HG03095 (cell line): ENCODE measurements around the gene AK3.
"Not testable (repeated sequence)": the region's sequence is repeated elsewhere in the genome, so short reads cannot be mapped to it uniquely, and the experiment has no call there.

Experiments used
- ATAC-seq: cut with Tn5 transposase; IDR thresholded peaks from one replicate; pipeline ENCODE4 v1.9.1; 2021; ENCODE audit warnings: moderate library complexity; ENCODE audit not compliant: unreplicated experiment

Gene AK3

GRCh38 chr9:4669890-4670289 is 71.1 kb downstream of the AK3 start:
- no peak for ATAC-seq

DNA sequence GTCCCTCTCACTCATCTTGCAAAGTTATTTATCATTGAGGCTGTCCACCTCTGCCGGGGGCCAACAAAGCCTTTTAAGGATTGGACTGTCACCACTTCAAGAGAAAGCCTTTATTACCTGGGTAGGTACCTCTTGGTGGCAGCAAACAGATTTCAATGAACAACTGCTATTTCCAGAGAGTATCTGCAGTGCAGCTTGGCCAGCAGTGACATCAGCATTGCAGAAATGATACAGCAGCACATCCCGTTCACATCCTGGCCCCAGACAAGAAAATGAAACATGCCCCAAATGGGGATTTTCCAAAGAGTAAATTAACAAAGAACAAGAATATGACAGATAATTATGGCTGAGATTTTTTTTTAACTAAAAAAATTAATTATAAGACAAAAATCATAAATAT is 72.4 kb downstream of the AK3 start:
- ATAC-seq = no peak

GRCh38 chr9:4667681-4668080 is 73.3 kb downstream of the AK3 start:
- ATAC-seq = no peak

GRCh38 chr9:4666042-4666699 is 74.8 kb downstream of the AK3 start, which contains the start of gene SPATA6L:
TSS of gene SPATA6L (minus strand) at chr9:4666480. CDS start at chr9:4666250, 230 bp downstream.
- ATAC-seq = no peak

GRCh38 chr9:4665357-4665756 is 75.6 kb downstream of the AK3 start:
- ATAC-seq = no peak

DNA sequence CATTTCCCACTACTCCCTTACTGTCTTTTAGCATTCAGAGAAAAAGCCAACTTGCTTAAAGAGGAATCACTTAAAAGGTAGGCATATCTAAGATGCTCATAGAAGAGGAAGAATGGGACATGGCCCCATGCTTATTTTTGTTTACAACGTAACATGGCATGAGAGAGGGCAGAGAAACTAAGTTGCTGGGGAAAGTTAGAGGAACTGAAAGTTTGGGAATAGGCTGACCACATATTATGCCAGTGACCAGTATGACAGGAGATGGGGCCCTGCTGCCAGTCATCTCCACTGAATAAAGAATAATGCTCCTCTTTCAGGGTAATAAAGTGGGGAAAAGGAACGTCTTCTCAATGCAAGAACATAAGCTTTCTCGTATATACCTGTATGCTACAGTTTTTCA is 77.0 kb downstream of the AK3 start:
- ATAC-seq = no peak

- no peak for ATAC-seq
Measured at GRCh38 chr9:4662989-4663792, 77.8 kb downstream of the AK3 start.

DNA sequence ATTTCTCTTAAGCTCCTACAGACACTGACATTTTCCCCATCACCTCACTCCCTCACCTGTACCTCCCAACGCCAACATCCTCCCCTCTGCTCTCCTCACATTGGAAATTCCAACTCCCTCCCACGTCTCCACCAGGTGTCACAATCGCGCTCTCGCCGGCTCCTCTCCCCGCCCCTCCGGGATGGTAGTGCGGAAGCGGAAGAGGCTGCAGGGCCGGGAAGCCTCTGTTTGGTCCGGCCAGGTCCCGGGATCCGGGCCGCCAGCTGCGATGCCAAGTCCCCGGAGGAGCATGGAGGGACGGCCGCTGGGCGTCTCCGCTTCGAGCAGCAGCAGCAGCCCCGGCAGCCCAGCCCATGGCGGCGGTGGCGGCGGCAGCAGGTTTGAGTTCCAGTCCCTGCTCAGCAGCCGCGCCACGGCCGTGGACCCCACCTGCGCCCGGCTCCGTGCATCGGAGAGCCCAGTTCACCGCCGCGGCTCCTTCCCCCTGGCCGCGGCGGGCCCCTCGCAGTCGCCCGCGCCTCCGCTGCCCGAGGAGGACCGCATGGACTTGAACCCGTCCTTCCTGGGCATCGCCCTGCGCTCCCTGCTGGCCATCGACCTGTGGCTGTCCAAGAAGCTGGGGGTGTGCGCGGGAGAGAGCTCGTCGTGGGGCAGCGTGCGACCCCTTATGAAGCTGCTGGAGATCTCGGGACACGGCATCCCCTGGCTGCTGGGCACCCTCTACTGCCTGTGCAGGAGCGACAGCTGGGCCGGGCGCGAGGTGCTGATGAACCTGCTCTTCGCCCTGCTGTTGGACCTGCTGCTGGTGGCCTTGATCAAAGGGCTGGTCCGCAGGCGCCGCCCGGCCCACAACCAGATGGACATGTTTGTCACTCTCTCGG is 78.7 kb downstream of the AK3 start, which contains the start of gene PLPP6:
PLPP6 (plus strand) TSS at position 187 of the 881 bp plus-strand sequence; CDS start at position 269, 82 bp downstream.
- peak; percentile 87 for ATAC-seq

GRCh38 chr9:4661611-4662010 is 79.4 kb downstream of the AK3 start:
- ATAC-seq = no peak

DNA sequence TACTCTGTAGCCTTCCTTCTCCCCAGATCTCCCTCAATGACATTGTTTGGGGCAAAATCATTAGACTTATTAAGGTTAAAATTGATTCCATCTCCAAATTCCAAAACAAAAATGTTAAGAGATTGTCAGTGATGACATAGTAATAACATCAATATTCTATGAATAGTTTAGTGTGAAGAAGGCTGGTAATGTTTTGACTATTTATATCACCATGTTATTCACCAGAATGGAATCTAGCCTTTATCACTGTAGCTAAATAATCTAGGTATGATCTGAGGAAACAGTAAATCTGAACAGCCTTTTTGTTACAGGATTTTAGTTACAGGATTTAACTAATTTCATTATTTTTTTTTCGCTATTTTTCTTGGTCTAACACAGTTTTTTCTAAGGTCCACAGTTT is 79.8 kb downstream of the AK3 start:
- no peak for ATAC-seq

DNA sequence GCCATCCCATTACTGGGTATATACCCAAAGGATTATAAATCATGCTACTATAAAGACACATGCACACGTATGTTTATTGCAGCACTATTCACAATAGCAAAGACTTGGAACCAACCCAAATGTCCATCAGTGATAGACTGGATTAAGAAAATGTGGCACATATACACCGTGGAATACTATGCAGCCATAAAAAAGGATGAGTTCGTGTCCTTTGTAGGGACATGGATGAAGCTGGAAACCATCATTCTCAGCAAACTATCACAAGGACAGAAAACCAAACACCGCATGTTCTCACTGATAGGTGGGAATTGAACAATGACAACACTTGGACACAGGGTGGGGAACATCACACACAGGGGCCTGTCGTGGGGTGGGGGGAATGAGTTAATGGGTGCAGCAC is 80.3 kb downstream of the AK3 start:
- not testable (repeated sequence) for ATAC-seq
